ENCODE data around the gene RAD51B. TPM values are rescaled to one million over a fixed set of nuclear protein-coding genes. Genes with fewer than 3 reads are reported as not detected.

Gene RAD51B
- total RNA-seq, 2 donors from 2014 or later = 9.3 to 12.1 TPM

Other genes starting within 250 kb of the RAD51B start
- 10 to 100 TPM; 32.7 to 34.5 TPM for gene PIGH, start 219.5 kb upstream of the RAD51B start, total RNA-seq
- 10 to 100 TPM in 1 of 2 donors, 1 to 10 TPM in 1; 2.8 to 12.5 TPM for gene ARG2, start 199.9 kb upstream of the RAD51B start, total RNA-seq
- 10 to 100 TPM; 47.9 to 58.3 TPM for gene VTI1B, start 145.1 kb upstream of the RAD51B start, total RNA-seq
- gene RDH11, start 124.0 kb upstream of the RAD51B start, total RNA-seq = 10 to 100 TPM; 43.2 to 51.6 TPM
- gene RDH12, start 117.9 kb upstream of the RAD51B start, total RNA-seq = not detected
- gene ZFYVE26, start 3.2 kb upstream of the RAD51B start, total RNA-seq = 10 to 100 TPM; 22.6 to 32.5 TPM

Data from thoracic aorta (tissue), 2 donors.